IMR-90 (cell line): ENCODE measurements around the gene PAXX.

Experiments
- BHLHE40 ChIP-seq: fragments of 150-350 bp; IDR thresholded peaks from 2 replicates; pipeline ENCODE4 v1.6.1; 2016; ENCODE audit warnings: mild to moderate bottlenecking, low read depth, low read length
- CEBPB ChIP-seq: IDR thresholded peaks from 2 replicates; pipeline ENCODE4 v1.6.1; 2012; ENCODE audit warnings: low read depth, low read length, improper control_type of control experiment
- CHD1 ChIP-seq: IDR thresholded peaks from 2 replicates; pipeline ENCODE4 v1.6.1; 2012; ENCODE audit warnings: low read depth, low read length, improper control_type of control experiment
- MAFK ChIP-seq: IDR thresholded peaks from 2 replicates; pipeline ENCODE4 v1.6.1; 2012; ENCODE audit warnings: low read depth, low read length, improper control_type of control experiment
- NFE2L2 ChIP-seq: fragments of 150-350 bp; IDR thresholded peaks from 2 replicates; pipeline ENCODE4 v1.6.1; 2016; ENCODE audit warnings: low read depth, mild to moderate bottlenecking, low read length
- POLR2A ChIP-seq: IDR thresholded peaks from 2 replicates; pipeline ENCODE4 v1.6.1; 2012; ENCODE audit warnings: mild to moderate bottlenecking, low read depth, low read length
- RAD21 ChIP-seq: IDR thresholded peaks from 2 replicates; pipeline ENCODE4 v1.6.1; 2012; ENCODE audit warnings: low read length, improper control_type of control experiment
- RCOR1 ChIP-seq: IDR thresholded peaks from 2 replicates; pipeline ENCODE4 v1.6.1; 2012; ENCODE audit warnings: mild to moderate bottlenecking, low read length, improper control_type of control experiment; ENCODE audit not compliant: insufficient replicate concordance
- RFX5 ChIP-seq: IDR thresholded peaks from 2 replicates; pipeline ENCODE4 v1.8.0; 2012; ENCODE audit warnings: low read depth, mild to moderate bottlenecking, low read length, moderate library complexity
- SMC3 ChIP-seq: fragments of 150-350 bp; IDR thresholded peaks from 2 replicates; pipeline ENCODE4 v1.6.1; 2016; ENCODE audit warnings: low read depth, mild to moderate bottlenecking, antibody characterized with exemption, low read length, moderate library complexity
- TF ChIP-seq, protein P1 (sequence below): fragments of 150-350 bp; IDR thresholded peaks from 2 replicates; pipeline ENCODE4 v1.6.1; 2016; ENCODE audit warnings: low read depth, mild to moderate bottlenecking, low read length, moderate library complexity, borderline replicate concordance
- TF ChIP-seq, protein P2 (sequence below): fragments of 150-350 bp; IDR thresholded peaks from 2 replicates; pipeline ENCODE4 v1.6.1; 2017; ENCODE audit warnings: mild to moderate bottlenecking, antibody characterized with exemption, low read length, low read depth
- TF ChIP-seq, protein P3 (sequence below): conservative IDR thresholded peaks from 2 replicates; pipeline ENCODE4 v1.5.1; 2012; ENCODE audit warnings: mild to moderate bottlenecking, low read depth, low read length, improper control_type of control experiment

DNA sequence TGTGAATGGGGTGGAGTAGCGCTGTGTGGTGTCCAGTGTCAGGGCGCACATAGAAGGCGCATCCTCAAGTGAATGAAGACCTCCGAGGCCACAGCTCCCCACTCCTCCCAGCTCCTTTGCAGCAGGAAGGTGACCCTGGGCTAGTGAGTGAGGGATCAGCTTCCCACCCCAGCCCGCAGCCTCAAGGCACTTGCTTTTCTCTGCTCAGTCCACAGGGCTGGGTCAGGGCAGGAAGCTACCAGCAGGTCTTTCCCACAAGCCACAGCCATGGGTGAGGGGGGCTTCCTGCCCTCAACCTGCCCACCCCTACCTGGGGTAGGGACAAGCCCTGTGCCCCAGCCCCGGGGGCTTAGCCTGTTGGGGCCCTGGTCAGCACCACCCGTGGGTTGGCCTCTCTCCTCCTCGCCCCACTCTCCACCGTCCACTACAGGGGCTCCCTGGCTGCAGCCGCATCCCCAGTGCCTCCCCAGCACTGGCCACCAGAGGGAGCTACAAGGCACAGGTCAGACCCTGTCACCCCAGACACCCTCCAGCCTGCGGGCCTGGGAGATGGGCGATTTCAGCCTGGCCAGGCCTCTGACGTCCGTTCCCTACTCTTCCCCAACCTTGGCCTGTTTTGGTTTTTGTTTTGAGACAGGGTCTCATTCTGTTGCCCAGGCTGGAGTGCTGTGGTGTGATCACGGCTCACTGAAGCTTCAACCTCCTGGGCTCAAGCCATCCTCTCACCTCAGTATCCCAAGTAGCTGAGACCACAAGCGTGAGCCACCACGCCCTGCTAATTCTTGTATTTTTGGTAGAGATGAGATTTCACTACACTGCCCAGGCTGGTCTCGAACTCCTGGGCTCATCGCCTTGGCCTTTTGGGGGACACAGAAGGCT, 37.1 kb downstream of the PAXX start:
- TF ChIP-seq, protein P1, sequence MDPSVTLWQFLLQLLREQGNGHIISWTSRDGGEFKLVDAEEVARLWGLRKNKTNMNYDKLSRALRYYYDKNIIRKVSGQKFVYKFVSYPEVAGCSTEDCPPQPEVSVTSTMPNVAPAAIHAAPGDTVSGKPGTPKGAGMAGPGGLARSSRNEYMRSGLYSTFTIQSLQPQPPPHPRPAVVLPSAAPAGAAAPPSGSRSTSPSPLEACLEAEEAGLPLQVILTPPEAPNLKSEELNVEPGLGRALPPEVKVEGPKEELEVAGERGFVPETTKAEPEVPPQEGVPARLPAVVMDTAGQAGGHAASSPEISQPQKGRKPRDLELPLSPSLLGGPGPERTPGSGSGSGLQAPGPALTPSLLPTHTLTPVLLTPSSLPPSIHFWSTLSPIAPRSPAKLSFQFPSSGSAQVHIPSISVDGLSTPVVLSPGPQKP, result no peak
- TF ChIP-seq, protein P2, sequence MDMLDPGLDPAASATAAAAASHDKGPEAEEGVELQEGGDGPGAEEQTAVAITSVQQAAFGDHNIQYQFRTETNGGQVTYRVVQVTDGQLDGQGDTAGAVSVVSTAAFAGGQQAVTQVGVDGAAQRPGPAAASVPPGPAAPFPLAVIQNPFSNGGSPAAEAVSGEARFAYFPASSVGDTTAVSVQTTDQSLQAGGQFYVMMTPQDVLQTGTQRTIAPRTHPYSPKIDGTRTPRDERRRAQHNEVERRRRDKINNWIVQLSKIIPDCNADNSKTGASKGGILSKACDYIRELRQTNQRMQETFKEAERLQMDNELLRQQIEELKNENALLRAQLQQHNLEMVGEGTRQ, result no peak
- TF ChIP-seq, protein P3, sequence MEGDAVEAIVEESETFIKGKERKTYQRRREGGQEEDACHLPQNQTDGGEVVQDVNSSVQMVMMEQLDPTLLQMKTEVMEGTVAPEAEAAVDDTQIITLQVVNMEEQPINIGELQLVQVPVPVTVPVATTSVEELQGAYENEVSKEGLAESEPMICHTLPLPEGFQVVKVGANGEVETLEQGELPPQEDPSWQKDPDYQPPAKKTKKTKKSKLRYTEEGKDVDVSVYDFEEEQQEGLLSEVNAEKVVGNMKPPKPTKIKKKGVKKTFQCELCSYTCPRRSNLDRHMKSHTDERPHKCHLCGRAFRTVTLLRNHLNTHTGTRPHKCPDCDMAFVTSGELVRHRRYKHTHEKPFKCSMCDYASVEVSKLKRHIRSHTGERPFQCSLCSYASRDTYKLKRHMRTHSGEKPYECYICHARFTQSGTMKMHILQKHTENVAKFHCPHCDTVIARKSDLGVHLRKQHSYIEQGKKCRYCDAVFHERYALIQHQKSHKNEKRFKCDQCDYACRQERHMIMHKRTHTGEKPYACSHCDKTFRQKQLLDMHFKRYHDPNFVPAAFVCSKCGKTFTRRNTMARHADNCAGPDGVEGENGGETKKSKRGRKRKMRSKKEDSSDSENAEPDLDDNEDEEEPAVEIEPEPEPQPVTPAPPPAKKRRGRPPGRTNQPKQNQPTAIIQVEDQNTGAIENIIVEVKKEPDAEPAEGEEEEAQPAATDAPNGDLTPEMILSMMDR, result peak; percentile 74
- TF ChIP-seq SMC3, result peak; percentile 43
- no peak for TF ChIP-seq POLR2A
- no peak for TF ChIP-seq RCOR1
- no peak for TF ChIP-seq BHLHE40
- no peak for TF ChIP-seq MAFK
- no peak for TF ChIP-seq NFE2L2
- no peak for TF ChIP-seq CEBPB
- TF ChIP-seq RAD21, result peak; percentile 41; the same call in 1 of the 2 replicates
- TF ChIP-seq RFX5, result no peak
- no peak for TF ChIP-seq CHD1
